Femur (tissue), 1 donor: ENCODE data around the gene UPF1.

Experiments used
- DNase-seq: peaks from one replicate; pipeline ENCODE4 v3.0.0-alpha.2; 2017

UPF1 gene

DNA sequence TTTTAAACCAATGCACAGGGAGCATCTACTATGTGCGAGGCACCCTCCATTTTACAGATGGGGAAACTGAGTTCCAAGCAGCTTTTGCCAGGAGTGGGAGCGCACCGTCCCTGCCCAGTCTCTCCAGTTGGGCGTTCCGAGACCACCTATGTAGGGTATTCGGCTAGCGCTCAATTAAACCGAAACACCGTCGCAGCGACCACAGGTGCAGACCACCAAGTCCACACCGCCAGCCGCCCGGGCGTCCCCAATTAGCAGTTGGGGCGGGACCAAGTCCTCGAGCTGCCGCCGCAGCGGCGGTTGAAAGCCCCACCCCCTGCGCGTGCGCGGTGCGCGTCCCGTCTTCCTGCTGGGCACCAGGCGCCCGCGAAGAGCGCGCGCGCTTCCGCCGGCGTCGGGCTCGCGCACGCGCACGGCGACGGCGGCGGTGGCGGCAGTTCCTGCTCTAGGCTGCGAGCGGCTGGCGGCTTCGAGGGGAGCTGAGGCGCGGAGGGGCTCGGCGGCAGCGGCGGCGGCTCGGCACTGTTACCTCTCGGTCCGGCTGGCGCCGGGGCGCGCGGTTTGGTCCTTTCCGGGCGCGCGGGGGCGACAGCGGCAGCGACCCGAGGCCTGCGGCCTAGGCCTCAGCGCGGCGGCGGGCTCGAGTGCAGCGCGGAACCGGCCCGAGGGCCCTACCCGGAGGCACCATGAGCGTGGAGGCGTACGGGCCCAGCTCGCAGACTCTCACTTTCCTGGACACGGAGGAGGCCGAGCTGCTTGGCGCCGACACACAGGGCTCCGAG lies at the start of gene UPF1:
TSS of gene UPF1 (plus strand) at position 436 of the 782 bp plus-strand sequence. CDS start at position 687, 251 bp downstream.
- peak; percentile 96 for DNase-seq

DNA sequence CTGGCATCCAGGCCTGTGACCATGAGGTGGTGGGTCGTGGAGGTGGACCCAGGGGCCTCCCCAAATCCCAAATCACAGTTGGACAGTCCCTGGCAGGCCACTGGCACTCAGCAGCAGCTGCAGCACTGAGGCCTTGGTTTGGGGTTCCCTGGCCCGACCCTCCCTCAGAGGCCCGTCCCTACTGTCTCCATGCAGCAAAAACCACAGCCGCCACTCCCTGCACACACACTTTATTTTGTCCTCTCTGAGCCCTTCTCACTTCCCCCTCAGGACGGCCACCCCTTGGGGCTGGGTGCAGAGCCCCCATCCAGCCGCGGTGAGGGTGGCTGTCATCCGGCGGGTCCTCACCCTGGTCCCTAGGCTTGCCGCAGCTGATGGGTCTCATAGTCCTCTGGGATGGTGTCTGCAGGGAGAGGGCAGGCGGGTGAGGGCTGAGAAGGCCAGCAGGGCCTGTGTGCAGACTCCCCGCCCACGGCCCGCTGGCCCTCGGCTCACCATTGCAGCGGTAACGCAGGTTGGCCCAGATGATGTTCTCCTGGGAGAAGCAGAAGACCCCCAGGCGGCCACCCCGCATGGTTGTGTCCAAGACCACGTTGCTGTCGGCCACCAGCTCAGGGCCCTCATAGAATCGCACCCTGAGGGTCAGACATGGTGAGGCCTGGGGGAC lies 49.1 kb upstream of the UPF1 start:
- no peak for DNase-seq

DNA sequence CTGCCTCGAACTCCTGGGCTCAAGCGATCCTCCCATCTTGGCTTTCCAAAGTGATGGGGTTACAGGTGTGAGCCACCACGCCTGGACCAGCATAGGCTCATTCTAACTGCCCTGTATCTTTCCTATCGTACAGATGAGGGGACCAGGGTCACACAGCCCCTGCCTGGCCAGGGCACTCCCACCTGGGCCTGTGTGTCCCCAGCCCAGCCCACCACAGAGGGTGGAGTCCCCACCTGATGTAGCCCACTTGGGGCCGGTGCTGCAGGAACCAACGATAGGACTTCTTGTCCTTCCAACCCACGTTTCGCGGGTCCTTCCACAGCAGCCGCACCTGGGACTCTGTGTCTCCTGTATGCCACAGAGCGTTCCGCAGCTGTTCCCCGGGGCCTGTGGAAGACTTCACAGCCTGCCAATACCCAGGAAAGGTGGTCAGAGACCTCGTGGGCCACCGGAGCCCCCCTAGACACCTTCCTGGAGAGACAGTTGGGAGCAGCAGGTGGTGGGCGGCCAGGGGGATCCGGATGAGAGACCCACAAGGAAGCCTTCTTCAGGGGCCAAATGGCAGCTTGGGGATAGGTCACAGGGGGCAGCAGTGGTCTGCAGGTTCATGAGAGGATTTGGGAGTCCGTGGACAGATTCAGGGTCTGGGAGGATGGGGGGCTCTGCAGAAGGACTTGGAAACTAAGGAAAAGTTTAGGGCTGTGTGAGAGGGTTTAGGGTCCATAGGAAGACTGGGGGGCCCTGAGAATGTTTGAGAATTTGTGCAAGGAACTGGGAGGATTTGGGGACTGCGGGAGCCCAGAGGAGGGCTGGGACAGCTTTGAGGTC lies 47.6 kb upstream of the UPF1 start:
- no peak for DNase-seq

DNA sequence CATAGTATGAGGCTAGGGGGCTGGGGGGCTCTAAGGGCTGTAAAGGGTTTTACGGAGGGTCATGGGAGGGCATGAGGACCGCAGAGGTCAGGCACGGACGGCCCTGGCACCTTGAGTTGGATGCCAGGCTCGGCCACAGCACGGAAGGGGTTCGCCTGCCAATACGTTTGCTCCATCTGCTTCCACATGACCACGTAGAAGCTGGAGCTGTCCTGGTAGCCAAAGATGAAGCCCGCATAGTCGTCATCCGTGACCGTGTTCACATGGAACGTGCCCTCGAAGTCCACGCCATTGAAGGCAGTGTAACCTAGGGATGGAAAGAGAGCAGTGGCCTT lies 47.0 kb upstream of the UPF1 start:
- no peak for DNase-seq

DNA sequence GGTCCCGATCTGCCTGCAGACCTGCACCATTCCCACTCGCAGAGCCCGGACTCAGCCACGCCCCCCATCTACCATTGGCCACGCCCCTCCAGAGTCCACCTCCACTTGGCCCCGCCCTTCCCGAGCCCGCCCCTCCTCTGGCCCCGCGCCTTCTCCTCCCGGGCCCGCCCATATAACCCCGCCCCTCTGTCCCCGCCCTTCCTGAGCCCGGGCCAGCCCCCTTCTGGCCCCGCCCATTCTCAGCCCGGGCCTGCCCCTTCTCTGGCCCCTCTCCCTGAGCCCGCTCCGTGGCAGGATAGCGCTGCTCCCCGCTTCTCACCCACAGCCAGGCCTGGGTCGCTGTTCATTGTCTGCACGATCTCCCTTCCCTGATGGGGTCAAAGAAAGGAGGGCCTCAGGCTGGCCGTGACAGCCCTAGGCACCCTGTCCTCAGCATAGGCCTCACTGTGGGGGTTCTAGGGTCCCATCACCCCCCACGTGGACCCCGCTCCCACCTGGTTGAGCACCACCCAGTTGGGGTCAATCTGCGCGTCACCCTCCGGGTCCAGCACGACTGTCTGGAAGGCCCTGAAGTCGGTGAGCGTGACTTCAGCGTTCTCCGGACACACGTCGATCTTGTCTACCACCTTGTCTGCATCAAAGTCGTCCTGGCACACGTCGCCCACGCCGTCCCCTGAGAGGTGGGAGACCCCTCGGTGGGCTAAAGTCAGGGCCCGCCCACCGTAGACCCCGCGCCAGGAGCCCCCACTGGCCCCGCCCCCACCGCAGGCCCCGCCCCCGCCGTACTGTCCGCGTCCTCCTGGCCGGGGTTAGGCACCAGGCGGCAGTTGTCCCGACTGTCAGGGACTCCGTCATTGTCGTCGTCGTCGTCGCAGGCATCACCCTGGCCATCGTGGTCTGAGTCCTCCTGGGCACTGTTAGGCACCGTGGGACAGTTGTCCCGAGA lies 46.3 kb upstream of the UPF1 start:
- DNase-seq = peak; percentile 89

DNA sequence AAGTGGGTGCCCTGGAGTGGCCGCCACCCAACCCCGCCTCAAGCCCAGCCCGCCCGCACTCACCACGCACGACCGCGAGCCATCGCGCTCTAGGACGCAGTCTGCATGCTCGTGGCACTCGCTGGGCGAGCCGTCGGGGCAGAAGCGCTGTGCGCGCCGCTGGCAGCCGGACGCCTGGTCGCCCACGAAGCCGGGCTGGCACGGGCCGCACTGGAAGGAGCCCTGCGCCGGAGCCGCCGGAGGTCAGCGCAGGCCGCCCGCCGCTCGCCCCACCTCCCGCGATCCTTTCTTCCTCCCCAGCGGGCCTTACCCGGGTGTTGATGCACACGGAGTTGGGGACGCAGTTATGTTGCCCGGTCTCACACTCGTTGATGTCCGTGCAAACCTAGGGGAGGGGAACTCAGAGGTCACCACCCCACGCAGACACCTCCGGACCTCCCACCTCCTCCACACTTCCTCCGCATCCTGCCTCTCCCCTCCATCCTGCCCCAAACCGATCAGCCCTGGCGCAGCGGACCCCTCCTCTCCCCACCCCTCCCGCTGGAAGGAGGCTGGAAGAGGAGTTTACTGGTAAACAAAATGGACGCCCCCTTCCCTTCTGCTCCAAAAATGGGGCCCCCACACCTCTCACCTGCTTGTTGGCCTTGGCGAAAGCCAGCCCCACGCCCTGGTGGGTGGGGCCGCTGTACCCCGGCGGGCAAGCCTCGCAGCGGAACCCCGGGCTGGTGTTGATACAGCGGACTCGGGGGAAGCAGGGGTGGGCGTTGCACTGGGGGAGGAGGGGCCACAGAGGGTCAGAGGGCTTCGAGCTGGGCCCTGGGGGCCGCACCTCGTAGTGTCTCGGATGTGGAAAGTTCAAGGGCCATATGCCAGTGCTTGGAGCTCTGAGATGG lies 43.0 kb upstream of the UPF1 start:
- DNase-seq = peak; percentile 29

DNA sequence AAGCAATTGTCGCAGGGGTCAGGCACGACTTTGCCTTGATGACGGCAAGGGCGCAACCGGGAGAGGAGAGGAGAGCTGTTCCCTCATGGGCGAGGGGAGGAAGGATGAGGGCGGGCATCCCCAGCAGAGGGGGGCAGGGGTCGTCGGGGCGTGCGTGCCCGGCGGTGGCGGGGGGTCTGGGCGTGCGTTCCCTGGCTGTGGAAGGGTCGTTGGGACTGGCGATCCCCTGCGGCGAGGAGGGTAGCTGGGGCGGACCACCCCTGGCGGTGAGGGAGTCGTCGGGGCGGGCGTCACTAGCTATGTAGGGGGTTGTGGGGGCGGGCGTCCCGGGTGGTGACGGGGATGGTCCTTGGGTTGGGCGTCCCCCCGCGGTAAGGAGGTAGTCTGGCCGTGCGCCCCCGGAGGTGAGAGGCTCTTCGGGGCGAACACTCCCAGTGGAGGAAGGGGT lies 42.3 kb upstream of the UPF1 start:
- DNase-seq = peak; percentile 33

DNA sequence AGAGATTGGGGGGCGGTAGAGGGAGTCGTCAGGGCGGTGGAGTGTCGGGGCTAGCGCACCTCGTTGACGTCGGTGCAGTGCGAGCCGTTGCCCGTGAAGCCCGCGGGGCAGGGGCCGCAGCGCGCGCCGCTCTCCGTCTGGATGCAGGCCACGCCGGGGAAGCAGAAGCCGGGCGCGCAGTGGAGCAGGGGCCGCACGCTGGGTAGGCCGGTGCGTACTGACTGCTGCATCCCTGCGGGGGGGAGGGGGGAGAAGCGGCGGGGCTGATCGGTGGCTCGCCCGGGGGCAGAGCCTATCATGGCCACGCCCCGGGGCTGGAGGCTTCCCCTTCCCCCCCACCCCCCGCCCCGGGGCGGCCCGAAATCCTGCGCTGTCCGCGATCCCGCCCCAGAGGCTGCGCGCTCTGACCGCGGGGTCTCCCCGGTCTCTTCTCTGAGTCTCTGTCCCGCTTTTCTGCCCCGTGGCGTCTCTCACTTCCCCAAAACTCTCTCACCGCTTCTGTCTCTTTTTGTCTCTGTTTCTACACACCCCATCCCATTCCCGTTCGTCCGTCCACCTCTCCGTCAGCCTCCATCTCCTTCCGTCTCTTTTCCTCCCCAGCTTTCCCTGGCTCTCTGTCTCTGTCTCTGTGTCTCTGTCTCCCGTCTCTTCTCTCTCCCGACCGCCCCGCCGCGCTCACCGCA lies 41.7 kb upstream of the UPF1 start:
- DNase-seq = peak; percentile 78

DNA sequence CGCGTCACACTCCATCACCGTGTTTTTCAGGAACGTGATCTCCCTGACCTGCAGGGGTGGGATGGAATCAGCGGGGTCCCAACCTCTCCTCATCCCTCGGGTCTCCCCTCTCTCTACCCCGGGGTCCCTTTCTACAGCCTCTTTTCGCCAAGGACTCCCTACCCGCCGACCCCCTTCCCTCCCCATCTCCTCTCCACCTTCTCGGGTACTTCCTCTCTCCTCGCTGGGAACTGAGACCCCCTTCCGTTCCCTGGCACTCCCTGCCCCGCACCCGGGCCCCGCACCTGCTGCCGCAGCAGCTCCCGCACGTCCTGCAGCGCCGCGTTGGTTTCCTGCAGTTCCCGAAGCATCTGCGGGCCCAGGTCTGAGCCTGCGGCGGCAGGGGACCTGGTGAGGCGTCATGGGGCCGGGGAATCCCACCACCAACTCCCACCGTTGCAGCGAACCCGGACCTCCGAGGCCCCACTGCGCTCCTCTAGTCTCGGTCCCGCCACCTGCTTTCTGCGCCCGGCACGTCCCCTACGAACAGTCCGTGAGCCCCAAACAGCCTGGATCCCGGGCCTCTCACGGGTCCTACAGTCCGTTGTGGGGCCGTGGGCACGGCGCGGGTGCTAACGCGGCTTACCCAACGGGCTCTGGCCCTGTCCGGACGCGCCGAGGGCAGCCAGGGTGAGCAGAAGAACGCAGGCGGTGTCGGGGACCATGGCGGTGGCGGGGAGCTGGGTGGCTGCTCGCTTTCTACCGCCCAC lies 41.0 kb upstream of the UPF1 start, which contains the start of gene COMP:
TSS of gene COMP (minus strand) at position 740 of the 749 bp plus-strand sequence. CDS start at position 704, 36 bp downstream.
- DNase-seq = peak; percentile 28

DNA sequence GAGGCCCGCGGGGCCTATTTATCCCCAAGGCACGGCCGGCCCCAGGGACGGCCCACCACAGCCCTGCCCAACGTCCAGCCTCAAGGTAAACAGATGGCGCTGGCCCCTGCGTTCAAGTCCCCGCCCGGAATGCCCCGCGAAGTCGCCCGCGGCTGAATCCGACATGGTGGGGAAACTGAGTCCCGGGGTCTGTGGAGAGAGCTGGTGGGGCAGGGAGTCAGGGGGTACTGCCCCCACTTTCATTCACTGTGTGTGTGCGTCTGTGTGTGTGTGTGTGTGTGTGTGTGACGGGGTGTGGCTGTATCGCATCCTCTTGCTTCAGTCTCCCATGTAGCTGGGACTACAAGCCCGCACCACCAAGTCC lies 40.5 kb upstream of the UPF1 start:
- DNase-seq = no peak

DNA sequence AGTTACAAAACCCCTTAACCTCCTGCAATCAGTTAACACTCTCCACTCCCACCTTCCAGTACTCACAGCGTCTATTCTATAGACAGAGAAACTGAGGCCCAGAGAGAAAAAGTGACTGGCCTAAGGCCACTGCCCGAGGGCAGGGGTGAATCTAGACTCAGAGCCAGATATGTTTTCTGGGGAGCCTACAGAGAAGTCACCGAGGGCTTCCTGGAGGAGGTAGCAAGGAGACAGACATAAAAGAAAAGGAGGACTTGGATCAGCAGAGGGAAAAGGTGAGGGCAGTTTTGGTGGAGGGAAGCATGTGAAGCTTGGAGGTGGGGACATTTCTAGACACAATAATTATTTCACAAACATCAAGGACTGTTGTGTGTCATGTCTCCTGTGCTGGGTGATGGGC lies 39.1 kb upstream of the UPF1 start:
- no peak for DNase-seq

DNA sequence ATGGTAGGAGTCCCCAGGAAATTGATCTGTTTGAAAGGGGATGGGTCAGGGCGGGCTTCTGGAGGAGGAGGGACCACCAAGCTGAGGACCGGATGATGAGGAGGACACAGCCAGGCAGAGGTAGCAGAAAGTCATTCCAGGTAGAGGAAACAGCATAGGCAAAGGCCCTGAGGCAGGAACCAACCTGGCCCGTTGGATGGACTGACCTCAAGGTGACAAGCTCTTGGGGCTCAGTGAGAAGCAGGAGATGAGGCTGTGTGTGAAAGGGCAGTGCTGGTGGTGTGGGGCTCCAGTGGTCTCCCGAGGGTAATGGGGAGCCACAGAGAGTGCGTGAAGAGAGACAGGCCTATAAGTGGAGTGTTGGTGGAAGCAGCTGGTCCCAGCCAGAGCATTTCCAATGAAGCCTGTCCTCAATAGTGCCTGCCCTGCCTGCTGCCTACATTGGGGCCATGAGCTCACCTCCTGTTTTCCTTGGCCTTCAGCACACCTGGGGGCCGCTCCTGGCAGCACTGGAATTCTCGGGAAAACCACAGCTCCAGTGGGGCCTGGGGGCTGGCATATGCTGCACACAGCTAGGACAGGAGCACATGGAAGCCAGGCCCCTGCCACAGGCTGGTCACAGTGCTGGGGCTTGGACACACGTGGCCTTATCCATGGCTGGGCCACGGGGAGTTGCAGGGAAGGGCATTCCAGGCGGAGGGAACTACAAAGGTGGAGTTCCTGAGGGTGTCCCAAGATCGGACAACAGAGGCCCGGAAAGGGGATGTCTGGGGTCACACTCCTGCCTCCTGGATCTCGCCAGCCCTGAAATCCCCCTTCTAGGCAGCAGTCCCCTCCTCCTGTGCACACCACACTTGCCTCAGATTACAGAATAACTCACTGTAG lies 38.4 kb upstream of the UPF1 start:
- DNase-seq = peak; percentile 69

DNA sequence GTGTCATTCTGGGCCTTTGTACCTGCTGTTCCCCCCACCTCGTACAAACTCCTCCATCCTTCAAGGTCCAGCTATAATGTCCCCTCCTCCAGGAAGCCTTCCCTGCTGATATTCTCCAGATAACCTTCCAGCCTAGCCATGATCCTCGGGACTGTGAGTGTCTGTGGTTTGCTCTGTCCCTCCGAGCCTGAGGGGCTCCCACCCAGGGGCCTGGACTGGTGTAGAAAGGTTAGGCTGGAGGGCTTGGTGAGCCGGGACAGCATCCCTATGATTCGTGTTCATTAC lies 37.8 kb upstream of the UPF1 start:
- no peak for DNase-seq

DNA sequence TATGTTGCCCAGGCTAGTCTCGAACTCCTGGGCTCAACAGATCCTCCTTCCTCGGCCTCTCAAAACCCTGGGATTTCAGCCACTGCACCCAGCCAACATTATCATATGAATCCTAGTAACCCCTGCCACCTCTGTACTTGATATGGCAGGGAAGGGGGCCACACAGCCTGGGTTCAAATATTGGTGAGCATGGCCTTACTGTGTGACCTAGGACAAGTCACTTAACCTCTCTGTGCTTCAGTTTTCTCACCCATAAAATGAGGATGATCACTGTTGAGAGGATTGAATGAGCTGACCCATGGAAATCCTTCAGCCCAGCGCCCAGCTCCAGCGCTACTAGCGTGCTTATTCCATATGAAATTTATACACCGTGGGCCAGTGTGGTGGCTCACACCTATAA lies 37.1 kb upstream of the UPF1 start:
- DNase-seq = no peak

DNA sequence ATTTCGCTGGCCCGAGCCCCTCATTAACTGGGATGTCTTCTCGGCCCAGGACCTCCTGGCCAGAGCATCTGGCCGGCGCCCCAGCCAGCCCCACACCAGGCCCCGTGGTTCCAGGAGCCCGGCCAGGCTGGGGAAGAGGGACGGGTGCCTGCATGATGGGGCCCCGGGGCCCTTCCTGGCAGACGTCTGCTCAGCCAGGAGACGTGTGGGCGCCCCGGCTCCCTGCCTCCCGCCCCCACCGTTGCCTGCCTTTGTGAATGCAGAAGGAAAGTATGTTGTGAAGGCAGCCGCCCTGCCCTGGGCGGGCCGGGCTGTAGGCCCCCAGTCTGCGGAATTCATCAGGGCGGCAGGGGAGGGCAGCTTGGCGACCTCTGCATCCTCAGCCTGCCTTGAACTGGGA lies 36.2 kb upstream of the UPF1 start:
- peak; percentile 87 for DNase-seq

DNA sequence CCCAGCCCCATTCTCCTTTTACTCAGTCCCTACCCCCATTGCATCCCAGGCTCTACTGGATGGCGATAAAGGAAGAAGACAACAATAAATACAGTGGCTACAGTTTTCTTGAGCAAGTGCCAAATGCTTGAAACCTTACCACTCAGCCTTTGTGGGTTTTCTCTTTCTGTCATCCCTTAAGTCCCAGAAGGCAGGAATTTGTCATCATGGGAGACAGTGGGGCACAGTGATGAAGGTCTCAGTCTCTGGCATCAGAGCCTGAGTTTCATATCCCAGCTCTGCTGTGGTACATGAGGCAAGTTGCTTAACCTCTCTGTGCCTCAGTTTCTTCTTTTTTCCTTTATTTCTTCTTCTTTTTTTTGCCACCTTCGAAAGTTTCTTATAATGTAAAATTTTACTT lies 35.5 kb upstream of the UPF1 start:
- DNase-seq = no peak

DNA sequence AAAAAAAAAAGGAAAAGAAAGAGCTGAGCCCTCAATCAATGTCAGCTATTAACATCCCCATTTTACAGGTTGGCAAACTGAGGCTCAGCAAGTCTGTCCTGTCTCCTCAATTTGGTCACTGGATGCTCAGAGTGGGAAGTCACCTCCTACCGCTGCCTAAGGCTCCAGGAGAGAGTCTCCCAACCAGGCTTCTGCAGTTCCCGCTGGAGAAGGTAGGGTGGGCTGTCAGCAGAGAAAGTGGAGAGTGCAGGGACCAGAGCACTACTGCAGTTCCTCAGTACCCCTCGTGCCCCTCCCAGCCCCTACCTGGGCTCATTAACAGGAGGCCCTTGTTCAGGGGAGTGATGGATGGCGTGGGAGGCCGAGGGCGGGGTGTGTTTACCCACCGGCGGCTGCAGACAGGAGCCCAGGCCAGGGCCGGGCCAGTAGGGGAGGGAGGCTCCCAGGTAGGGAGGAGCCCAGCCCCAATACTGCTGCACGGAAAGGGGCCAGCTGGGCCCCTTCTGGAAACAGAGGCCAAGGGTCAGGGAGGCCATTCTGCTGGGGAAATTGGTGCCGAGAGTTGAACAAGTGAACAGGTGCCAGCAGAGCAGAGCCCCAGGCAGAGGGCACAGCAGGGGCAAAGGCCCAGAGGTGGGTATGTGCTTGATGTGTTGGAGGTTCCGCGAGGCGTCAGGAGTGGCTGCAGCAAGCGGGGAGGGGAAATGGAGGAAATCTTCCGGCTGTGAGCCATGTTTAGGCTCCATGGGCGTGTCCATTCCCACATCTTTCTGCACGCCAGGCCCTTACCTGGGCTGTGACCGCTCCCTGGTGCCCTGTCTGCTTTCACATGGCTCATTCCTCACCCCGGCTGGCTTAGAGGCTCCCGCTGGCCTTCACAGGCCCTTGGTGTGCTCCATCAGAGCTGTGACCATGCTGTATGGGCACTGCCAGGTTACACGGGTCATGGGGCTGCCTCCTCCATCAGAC lies 33.1 kb upstream of the UPF1 start:
- no peak for DNase-seq
